PC-3 (cell line): ENCODE results near the gene PIAS1.
"Not testable (repeated sequence)": the region's sequence is repeated elsewhere in the genome, so short reads cannot be mapped to it uniquely, and the experiment has no call there.

Experiments used
- CTCF ChIP-seq: fragments of 300-600 bp; sonication (generic); conservative IDR thresholded peaks from 2 replicates; pipeline ENCODE4 v1.5.1; 2017; ENCODE audit warnings: antibody characterized with exemption, low read depth, mild to moderate bottlenecking, low read length
- EZH2 ChIP-seq: fragments of 300-600 bp; sonication (generic); IDR thresholded peaks from one replicate; pipeline ENCODE4 v1.6.1; 2017; ENCODE audit warnings: antibody characterized with exemption, mild to moderate bottlenecking, low read length; ENCODE audit not compliant: unreplicated experiment

DNA sequence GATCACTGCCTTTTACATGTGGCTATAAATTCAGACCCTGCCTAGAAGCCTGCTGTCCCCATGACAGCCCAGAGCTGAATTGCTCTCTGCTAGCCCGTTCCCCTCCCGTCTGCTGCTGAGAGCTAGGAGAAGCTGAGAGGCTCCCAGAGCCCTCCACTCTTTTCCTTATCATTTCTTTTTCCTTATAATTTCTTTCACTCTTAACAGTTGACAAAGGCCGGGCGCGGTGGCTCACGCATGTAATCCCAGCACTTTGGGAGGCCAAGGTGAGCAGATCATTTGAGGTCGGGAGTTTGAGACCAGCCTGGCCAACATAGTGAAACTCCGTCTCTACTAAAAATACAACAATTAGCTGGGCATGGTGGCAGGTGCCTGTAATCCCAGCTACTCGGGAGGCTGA lies 180.4 kb downstream of the PIAS1 start:
- TF ChIP-seq CTCF, EZH2: not testable (repeated sequence)
